ENCODE measurements around the gene ACER1.
"Not testable (repeated sequence)": the region's sequence is repeated elsewhere in the genome, so short reads cannot be mapped to it uniquely, and the experiment has no call there.

- TF ChIP-seq REST (IDR thresholded peaks at IDR 0.05); TAF1 (conservative IDR thresholded peaks at IDR 0.05); CTCF (IDR thresholded peaks at IDR 0.05; ENCODE audit: low read depth, low read length, missing input control); YY1 (IDR thresholded peaks at IDR 0.05); JUND (IDR thresholded peaks at IDR 0.05); FOXA1 (IDR thresholded peaks at IDR 0.05): not testable (repeated sequence)
Observed at GRCh38 chr19:6360445-6360844, 27.0 kb upstream of the ACER1 start.

All from liver (tissue), 3 donors.